GM19238 (cell line): ENCODE data around the gene EFR3B.
"Not testable (repeated sequence)": the region's sequence is repeated elsewhere in the genome, so short reads cannot be mapped to it uniquely, and the experiment has no call there.

ENCODE experiments used
- DNase-seq: peaks from one replicate; pipeline ENCODE4 v3.0.0; 2011; ENCODE audit warnings: low spot score; ENCODE audit not compliant: insufficient read length

The EFR3B gene, protein sequence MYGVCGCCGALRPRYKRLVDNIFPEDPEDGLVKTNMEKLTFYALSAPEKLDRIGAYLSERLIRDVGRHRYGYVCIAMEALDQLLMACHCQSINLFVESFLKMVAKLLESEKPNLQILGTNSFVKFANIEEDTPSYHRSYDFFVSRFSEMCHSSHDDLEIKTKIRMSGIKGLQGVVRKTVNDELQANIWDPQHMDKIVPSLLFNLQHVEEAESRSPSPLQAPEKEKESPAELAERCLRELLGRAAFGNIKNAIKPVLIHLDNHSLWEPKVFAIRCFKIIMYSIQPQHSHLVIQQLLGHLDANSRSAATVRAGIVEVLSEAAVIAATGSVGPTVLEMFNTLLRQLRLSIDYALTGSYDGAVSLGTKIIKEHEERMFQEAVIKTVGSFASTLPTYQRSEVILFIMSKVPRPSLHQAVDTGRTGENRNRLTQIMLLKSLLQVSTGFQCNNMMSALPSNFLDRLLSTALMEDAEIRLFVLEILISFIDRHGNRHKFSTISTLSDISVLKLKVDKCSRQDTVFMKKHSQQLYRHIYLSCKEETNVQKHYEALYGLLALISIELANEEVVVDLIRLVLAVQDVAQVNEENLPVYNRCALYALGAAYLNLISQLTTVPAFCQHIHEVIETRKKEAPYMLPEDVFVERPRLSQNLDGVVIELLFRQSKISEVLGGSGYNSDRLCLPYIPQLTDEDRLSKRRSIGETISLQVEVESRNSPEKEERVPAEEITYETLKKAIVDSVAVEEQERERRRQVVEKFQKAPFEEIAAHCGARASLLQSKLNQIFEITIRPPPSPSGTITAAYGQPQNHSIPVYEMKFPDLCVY

GRCh38 chr2:25041928-25042320, at the start of gene EFR3B:
EFR3B (plus strand) TSS chr2:25042076; CDS start chr2:25042313, 237 bp downstream.
- DNase-seq, result peak; percentile 97

- DNase-seq, result no peak
Observed at GRCh38 chr2:24993406-24994145, 48.3 kb upstream of the EFR3B start.

DNA sequence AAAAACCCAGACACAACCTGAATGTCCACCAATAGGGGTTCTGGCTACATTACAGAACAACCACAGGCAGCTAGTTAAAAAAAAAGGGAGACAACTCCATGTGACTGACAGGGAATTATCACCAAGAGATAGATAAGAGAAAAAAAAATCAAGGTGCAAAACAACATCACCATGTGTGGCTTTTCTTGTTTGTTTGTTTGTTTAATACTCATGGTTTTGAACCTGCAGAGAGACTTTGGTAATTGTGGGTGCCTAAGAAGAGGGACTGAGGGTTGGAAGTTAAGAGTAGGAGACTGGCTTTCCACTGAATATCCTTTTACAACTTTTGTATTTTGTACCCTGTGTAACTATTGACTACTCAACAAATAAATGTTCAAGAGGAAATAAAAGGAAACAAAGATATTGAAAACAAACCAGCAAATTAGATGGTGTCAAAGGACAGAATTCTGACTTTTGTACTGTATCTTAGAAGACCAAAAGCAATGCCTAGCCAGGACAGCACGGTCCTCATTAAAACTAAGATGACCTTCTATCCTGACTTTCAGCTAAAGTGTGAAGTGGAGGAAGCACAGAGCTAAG, 47.6 kb upstream of the EFR3B start:
- DNase-seq, result no peak

GRCh38 chr2:24999097-24999496, 42.8 kb upstream of the EFR3B start:
- not testable (repeated sequence) for DNase-seq

- DNase-seq, result no peak
Observed at GRCh38 chr2:25000036-25000435, 41.8 kb upstream of the EFR3B start.

- no peak for DNase-seq
Observed at GRCh38 chr2:25000503-25001324, 41.2 kb upstream of the EFR3B start.

DNA sequence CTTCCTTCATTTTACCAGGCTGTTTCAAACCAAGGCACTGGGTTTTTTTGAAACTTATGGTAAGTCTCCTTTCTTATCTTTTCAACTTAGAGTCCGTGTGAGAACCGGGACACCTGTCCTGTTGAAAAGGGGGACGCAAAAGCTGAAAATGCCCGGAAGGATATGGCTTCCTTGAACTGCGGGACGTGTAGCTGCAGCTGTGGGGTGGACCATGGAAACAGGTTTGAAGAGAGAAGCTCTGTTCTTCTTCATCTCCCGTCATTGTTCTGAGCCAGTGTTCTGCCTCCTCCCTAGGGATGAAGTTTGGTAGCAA, 40.6 kb upstream of the EFR3B start:
- no peak for DNase-seq

DNA sequence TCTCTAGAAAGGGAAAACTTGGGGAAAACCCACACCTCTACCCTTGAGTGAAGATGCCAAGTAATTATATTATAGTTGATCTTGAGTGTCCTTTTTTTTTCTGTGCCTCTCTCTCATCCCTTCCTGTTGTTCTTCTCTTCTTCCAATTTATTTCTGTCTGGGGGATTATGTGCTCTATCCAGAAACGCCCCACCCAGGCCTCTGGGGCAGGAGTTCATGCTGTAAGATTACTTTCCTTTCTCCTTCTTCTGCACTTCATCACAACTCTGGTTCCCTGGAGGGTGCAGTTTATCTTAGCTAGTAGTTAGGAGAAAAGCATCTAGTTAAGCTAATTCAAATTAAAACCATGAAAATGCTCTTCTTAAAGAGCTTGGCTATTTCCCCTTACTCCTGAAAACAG, 39.8 kb upstream of the EFR3B start:
- DNase-seq, result no peak

GRCh38 chr2:25009954-25010353, 31.9 kb upstream of the EFR3B start:
- DNase-seq, result no peak

- not testable (repeated sequence) for DNase-seq
Observed at GRCh38 chr2:25011342-25011741, 30.5 kb upstream of the EFR3B start.

DNA sequence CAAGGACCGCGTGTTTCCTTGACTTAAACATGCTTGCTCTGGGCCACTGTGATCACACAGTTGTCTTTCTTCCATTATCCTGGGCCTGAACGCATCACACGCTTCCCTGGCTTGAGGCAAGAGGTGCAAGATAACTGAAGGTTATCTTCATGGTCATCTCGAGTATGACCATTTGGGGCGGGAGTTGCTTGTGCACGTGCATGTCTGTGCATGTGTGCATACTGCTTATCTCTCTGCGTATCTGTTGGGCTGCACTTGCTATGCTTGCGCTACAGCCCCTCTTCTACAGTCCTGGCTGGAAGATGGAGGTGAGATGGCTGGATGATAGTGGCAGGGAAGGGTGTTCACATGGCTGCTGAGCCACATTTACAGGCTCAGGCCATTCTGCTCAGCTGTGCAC, 27.2 kb upstream of the EFR3B start:
- DNase-seq, result no peak

DNA sequence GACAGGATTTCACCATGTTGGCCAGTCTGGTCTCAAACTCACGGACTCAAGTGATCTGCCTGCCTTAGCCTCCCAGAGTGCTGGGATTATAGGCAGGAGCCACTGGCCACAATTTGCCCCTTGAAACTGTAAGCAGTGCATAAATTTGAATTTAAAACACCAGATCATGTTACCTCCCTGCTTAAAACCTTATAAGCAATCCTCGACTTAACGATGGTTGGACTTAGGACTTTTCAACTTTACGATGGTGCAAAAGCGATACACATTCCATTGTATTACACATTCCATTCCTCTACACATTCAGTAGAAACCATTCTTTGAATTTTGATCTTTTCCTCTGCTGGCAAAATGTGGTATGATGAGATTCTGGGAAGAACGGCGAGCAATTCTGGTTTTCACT, 23.2 kb upstream of the EFR3B start:
- DNase-seq, result no peak

GRCh38 chr2:25021791-25022362, 20.0 kb upstream of the EFR3B start:
- no peak for DNase-seq

DNA sequence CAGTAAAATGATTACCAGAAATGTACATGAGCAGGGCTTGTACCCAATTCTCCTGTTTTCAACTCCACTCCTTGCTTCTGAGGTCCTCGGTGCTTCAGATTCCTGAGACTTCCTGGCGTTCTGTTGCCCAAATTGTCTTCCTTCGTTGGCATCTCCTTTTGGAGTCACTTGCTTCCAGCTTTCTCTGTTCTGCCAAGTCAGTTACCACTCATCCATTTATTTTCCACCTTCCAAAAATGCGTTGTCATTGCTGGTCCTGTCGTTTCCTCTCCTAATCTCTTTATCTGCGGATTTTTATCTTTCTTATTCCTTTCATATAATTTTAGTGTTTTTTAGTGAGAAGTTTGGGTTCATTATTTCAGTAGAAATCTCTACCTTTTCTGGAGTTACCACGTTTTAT, 18.5 kb upstream of the EFR3B start:
- no peak for DNase-seq

- DNase-seq, result no peak
Observed at GRCh38 chr2:25025229-25026007, 16.5 kb upstream of the EFR3B start.

- DNase-seq, result no peak
Observed at GRCh38 chr2:25026008-25026530, 15.8 kb upstream of the EFR3B start.

GRCh38 chr2:25029183-25029554, 12.7 kb upstream of the EFR3B start:
- DNase-seq, result no peak

DNA sequence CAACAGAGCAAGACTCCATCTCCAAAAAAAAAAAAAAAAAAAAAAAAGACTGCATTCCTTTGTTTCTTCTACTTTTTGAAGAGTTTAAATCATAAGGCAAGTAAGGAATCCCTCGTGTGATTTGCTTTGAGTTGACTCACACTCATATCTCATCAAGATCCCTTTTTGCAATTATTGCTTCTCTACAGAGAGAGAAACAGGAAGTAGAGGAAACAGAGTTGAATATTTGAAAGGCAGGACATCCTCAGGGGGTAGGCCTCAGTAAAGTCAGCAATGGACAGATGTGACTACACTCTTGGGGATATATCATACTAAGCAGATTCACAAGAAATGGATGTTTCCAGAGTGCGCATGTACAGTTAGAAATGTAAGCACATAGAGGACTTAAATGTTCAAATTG, 11.2 kb upstream of the EFR3B start:
- DNase-seq, result no peak

GRCh38 chr2:25032094-25032493, 9.8 kb upstream of the EFR3B start:
- DNase-seq, result no peak

DNA sequence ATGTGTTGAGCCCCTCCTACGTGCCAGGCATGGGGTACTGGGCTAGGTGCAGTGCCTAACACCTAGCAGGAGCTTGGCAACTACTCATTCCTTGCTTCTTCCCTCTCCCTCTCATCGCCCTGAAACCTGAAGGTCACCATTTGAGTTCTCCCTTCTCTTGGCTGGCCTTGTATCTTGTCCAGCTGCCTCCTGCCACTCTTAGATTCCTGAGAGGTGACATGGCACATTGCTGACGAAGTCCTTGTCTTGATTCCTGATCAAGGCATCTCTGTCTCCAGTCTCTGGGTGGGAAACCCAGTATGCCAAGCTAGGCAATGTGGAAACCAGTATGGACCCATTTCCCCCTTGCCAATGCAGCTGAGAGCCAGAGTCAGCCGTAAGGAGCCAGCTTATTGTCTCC, 9.0 kb upstream of the EFR3B start:
- no peak for DNase-seq
